NCI-H1092 treated with DMSO at 0.1 percent for 48 hours (cell line): ENCODE measurements around the gene DOC2A.
A peak's percentile ranks its signal among the peaks of the same experiment; 100 is the strongest.

Experiments used
- DNase-seq: peaks from one replicate; lab custom pipeline; 2025; lab: John Stamatoyannopoulos, UW

DOC2A gene

DNA sequence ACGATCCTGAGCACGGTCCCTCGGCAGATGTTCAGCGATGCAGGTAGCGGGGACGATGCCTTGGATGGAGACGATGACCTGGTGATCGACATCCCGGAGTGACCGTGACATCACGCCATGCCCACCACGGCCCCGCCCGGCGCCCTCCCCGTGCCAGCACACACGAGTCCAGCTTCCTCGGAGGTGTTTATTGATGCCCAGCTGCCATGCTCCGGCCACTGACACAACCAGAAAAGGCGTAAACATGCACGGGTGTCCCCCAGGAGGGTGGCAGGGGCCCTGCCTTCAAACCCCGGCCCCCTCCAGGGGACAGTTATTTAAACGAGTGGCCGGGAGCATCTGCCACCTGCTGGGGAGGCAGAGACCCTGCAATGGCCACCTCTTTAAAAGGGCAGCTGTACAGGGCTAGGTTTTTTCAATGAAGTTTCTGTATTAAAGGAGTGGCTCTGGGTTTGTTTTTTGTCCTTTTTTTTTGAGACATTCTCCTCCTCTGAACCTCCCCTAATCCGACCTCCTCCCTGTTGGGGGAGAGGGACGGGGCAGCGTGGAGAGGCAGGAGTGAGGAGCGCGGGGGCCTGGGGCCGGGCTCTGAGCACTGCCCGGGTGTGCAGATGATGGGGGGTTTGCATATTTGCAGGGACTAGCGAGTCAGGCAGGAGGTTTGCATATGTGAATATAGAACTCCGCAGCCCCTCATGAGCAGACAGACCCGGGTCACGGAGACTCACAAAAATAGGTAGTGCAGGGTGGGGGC lies 5.3 kb downstream of the DOC2A start:
- DNase-seq = peak; percentile 23

DNA sequence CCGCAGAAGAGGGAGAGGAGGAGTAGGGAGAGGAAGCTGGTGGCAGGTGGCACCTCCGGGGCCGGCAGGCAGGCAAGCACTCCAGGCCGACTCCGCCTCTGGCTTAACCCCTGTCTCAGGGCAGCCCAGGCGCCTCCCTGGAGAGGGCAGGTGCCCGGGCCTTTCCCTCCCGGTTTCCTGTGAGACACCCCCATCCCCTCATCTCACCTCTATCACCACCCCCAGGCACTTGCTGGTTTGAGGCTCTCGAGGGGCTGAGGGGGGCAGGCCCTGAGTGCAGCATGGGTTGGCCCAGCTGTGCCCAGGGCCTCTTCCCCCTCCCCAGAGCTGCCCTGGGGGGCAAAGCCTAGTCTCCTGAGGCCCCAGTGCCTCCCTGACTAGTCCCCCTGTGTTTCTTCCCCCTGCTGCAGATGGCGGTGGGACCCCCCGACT lies 6.0 kb downstream of the DOC2A start:
- peak; percentile 73 for DNase-seq

- DNase-seq = peak; percentile 73
Measured at GRCh38 chr16:30004424-30004776, 6.4 kb downstream of the DOC2A start.

GRCh38 chr16:30003670-30004423 lies 7.0 kb downstream of the DOC2A start:
- DNase-seq = peak; percentile 72

DNA sequence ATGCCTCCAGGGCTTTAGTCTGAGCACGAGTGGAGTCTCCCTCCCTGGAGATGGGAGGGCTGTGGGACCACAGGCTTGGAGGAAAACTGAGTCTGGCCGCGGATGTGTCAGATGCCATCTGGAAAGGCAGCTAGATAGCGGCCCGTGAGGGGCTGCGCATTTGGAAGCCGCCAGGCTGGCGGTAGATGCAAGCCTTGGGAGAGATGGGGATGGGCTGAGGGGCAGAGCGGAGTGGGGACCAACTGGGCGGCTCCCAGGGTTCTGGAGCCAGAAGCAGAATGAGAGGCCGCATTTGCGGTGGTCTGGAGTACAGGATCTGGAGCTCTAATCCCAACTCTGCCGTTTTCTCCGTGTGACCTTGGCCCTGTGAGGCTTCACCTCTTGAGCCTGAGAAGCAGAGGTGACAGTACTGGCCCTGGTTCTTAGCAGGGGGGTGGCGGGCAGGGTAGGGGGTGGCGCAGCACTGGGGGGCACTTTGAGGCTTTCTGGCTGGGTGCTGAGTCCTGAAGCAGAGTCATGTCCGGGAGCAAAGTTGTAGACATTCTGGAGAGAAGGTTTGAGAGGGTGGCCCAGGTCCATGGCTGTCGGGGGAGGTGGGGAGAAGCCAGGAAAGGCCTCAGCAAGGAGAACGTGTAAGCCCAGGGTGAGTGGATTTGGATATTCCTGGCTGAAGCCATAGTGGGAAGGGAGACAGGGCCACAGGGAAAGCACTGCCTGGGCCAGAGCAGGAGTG lies 8.0 kb downstream of the DOC2A start:
- DNase-seq = no peak

DNA sequence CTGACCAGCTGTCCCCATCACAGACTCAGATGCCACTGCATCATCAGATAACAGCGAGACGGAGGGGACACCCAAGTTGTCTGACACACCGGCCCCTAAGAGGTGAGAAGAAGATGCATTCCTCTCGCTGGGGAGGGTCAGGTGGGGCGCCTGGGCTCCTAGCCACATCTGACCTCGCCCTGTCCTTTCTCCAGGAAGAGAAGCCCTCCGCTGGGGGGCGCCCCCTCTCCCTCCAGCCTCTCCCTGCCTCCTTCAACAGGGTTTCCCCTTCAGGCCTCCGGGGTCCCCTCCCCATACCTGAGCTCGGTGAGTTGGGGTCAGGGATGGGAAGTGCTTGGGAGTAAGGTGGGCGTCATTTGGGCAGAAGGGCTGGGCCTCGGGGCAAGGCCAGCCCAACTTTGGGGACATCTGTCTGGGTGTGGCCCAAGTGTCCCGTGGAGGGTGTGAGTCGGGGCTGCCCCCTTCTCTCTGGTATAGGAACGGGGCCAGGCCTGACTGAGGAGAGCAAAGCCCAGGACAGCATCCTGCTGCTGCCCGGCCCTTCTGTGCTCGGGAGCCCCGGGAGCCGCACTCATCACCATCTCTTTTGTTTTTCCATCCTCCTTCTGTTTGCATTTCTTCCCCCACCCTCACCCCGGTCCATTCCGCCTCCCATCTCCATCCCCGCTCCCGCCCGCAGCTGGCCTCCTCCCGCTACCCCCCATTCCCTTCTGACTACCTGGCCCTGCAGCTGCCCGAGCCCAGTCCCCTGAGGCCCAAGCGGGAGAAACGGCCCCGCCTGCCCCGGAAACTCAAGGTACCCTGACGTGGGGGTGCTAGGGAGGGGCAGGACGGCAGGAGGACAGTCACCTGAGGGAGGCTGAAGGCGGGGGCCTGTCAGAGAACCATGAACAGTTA lies 9.8 kb downstream of the DOC2A start:
- no peak for DNase-seq

DNA sequence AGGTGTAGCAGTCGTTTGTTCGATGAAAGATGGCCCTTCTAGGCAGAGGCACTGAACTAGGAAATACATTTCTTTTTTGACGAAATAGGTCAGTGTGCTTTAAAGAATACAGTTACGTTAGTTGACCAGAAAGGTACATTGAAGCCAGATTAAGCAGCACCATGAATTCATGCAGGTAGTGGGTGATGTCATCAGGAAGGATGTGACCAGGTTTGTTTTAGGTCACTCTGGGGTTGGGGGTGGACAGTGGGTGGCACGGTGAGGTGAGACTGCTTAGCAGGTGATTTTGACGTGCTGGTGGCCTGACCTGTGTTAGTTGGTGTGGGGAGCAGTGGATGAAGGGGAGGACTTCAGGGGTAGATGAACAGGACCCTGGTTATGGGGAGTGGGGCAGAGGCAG lies 11.2 kb downstream of the DOC2A start:
- DNase-seq = no peak

DNA sequence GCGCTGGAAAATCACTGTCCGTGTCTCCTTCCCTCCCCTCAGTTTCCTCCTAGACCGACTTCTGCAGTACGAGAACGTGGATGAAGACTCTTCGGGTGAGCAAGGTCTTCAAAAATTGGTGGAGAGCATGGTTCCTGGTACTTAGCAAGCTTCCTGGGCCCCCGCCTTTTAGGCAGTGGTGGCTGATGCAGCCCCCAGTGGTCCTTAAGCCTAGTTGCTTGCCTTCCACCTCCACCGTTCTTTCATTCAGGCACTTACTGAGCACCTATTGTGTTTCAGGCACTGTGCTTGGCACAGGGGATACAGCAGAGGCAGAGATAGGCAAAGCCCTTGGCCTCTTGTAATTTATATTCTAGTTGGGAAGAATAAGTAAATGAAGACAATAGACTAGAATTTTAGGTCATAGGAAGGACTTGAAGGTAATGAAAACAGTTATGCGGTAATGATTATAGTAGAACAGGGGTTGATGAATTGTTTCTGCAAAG lies 14.0 kb downstream of the DOC2A start:
- DNase-seq = no peak

GRCh38 chr16:29995911-29996765 lies 14.7 kb downstream of the DOC2A start, which contains the start of gene INO80E:
TSS of gene INO80E (plus strand) at chr16:29996241. CDS start at chr16:29996311, 70 bp downstream.
- DNase-seq = peak; percentile 97

- peak; percentile 89 for DNase-seq
Measured at GRCh38 chr16:29995324-29995910, 15.4 kb downstream of the DOC2A start, which contains the start of gene HIRIP3. TSS of gene HIRIP3 (minus strand) at chr16:29995617. CDS start at chr16:29995605, 12 bp downstream.

GRCh38 chr16:29994600-29995323 lies 16.1 kb downstream of the DOC2A start:
- DNase-seq = no peak

DNA sequence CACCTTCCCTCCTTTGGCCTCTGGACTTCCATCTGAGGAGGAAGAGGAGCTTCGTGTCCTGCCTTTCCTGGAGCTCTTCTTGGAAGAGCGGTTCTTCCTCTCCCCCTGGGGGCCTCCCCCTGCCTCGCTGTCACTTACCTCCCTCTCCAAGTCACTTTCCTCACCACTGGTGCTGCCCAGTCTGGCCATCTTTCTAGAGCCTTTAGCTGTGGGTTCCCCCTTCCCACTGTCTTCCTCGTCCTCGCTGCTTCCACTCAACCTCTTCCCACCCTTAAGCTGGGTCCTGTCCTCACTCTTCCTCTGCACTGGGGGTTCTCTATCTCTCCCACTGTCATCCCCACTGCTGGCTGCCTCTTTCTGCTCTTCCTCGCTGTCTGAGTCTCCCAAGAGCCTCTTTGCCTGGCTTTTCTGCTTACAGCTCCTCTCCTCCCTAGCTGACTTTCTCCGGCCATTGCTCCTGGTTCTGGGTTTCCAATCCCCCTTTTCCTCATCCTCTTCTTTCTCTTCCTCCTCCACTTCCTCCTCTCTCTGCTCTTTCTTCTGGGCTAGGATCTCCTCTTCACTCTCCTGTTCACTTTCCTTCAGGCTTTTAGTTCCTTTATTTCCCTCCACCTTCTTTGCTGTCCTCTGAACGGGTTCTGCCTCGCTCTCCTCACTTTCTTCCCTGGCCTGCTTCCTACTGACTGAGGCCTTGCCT lies 16.8 kb downstream of the DOC2A start:
- DNase-seq = no peak

DNA sequence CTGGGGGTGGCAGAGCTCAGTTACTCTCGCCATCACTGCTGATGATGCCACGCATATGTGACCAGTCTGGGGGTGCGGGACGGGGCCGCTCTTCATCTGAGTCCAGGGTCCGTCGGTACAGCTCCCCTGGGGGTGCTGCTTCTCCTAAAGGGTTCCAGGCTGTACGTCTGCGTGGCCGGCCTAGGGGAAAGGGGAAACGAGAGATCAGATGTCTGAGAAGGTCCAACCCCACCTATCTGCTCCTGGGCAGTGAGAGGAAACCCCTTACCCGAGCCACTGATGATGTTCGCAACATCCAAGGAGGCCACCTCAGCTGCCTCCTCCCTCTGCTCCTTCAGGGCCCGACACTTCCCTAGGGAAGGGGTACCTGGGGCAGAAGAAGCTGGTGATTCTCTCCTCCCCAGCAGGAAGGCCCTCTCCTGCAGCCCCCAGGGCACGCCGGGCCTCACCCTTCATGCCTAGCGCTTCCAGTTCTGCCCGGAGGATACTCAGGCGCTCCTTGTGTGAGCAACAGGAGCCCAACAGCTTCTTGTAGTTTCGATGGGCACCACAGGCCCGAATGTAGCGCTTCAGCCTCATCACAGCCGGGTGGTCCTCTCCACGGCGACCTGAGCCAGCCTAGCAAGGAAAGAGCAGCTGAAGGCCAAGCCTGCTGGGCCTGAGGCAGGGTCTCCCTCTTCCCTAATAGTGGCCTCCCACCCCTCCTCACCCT lies 17.5 kb downstream of the DOC2A start:
- DNase-seq = no peak

GRCh38 chr16:29992344-29992967 lies 18.4 kb downstream of the DOC2A start:
- no peak for DNase-seq

- DNase-seq = no peak
Measured at GRCh38 chr16:29991571-29991904, 19.3 kb downstream of the DOC2A start.

DNA sequence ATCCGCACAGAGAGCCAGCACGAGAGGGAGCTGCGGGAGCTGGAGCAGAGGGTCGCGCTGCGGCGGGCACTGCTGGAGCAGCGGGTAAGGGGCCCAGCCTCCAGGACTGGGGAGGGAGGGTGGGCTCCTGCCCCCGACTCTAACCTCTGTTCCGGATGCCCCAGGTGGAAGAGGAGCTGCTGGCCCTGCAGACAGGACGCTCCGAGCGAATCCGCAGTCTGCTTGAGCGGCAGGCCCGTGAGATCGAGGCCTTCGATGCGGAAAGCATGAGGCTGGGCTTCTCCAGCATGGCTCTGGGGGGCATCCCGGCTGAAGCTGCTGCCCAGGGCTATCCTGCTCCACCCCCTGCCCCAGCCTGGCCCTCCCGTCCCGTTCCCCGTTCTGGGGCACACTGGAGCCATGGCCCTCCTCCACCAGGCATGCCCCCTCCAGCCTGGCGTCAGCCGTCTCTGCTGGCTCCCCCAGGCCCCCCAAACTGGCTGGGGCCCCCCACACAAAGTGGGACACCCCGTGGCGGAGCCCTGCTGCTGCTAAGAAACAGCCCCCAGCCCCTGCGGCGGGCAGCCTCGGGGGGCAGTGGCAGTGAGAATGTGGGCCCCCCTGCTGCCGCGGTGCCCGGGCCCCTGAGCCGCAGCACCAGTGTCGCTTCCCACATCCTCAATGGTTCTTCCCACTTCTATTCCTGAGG lies 19.8 kb downstream of the DOC2A start:
- no peak for DNase-seq

GRCh38 chr16:29990034-29990433 lies 20.8 kb downstream of the DOC2A start:
- DNase-seq = no peak
